22Rv1 (cell line): Measurements from ENCODE around the gene CCDC183.
"Not testable (repeated sequence)": the region's sequence is repeated elsewhere in the genome, so short reads cannot be mapped to it uniquely, and the experiment has no call there.

Experiments
- ZFX ChIP-seq: fragments of 450-650 bp; IDR thresholded peaks from 2 replicates; pipeline ENCODE4 v1.6.1; 2017; ENCODE audit warnings: antibody characterized with exemption, borderline replicate concordance
- TF ChIP-seq, protein P1 (sequence below): fragments of 450-650 bp; IDR thresholded peaks from 2 replicates; pipeline ENCODE4 v1.5.1; 2017; ENCODE audit warnings: mild to moderate bottlenecking

DNA sequence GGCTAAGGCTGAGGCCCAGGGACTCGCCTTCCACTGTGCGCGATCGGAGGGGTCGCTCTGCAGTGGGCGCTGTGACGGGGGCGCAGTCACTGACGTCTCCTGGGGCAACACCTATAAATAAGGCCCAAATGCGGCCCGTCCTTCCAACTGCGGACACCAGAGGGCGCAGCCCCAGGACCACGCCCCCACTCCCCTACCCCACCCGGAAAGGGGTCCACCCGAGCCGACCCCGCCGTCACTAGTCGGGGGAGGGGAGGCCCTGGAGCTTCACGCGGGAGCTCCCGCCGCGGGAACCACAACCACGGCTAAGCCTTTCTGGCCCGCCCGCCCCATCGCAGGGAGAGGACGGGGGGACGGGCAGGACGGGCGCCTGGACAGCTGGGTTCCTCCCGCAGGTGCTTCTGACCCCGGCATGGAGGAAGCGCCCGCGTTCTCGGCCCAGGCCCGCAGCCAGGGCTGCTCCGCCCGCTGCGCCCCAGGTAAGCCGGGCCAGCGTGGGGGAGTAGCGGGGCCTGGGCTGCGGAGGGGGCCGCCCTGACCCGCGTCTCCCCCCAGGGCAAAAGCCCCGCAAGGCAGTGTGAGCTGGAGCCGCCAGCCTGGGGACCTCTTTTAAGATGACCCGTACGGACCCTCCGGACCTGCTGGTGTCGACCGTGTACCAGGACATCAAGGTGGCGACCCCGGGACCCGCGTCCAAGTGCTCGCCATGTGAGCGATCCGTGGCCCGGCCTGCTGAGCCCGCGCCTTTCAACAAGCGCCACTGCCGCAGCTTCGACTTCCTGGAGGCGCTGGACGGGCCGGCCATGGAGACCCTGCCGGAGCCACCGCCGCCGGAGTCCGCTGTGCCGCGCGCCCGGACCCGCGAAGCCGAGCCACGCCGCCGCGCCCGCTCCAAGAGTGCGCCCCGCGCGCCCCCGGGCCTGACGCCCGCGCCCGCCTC is 47.9 kb downstream of the CCDC183 start:
- TF ChIP-seq, protein P1, sequence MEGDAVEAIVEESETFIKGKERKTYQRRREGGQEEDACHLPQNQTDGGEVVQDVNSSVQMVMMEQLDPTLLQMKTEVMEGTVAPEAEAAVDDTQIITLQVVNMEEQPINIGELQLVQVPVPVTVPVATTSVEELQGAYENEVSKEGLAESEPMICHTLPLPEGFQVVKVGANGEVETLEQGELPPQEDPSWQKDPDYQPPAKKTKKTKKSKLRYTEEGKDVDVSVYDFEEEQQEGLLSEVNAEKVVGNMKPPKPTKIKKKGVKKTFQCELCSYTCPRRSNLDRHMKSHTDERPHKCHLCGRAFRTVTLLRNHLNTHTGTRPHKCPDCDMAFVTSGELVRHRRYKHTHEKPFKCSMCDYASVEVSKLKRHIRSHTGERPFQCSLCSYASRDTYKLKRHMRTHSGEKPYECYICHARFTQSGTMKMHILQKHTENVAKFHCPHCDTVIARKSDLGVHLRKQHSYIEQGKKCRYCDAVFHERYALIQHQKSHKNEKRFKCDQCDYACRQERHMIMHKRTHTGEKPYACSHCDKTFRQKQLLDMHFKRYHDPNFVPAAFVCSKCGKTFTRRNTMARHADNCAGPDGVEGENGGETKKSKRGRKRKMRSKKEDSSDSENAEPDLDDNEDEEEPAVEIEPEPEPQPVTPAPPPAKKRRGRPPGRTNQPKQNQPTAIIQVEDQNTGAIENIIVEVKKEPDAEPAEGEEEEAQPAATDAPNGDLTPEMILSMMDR = peak; percentile 68
- not testable (repeated sequence) for TF ChIP-seq ZFX
